ENCODE results near the gene TWIST2.
A peak's percentile ranks its signal among the peaks of the same experiment; 100 is the strongest.

The TWIST2 gene

DNA sequence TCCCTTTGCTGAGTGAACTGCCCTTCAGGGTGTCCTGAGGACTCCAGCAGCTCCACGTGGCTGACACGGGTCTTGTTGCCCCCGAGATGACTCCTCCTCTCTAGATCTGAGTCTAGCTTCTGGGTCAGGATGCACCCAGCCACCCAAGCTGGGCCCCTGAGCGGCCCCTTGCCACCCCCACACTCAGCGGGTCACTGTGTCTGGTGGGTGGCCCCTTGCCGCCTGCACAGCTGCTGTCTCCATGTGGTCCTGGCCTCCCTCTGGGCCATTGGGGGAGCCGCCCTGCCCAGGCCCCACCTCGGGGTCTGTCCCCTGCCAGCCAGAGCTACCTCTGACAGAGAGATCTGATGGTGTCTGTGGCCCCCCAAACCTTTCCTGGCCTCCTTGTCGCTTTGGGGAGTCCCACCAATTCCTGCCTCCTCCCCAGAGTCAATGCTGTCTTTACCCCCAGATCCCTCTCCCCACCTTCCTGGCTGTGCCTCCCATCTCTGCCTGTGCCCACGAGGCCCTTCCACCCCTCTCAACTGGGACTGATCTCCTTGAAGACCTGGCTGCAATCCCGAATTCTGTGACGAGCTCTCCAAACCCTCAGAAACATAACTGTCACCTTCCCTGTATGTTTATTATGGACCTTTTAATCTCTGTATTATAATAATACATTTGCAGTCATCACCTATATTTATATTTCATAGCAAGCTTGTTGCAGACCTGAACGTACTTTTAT, 46.5 kb downstream of the TWIST2 start:
- no peak overlapping the region for H3K4me3 Mint-ChIP-seq
- H3K4me1 Mint-ChIP-seq = peaks cover 46% of the 10 kb centered on the region
- peak overlapping the region in 2 of 3 experiments; percentile 16 to 74 for H3K27ac Mint-ChIP-seq
- H3K36me3 Mint-ChIP-seq (ENCODE audit: low read depth) = no peaks in the 10 kb centered on the region
- H3K27me3 Mint-ChIP-seq (ENCODE audit: low read depth) = peaks cover 5% of the 10 kb centered on the region
- TF ChIP-seq, protein P1, sequence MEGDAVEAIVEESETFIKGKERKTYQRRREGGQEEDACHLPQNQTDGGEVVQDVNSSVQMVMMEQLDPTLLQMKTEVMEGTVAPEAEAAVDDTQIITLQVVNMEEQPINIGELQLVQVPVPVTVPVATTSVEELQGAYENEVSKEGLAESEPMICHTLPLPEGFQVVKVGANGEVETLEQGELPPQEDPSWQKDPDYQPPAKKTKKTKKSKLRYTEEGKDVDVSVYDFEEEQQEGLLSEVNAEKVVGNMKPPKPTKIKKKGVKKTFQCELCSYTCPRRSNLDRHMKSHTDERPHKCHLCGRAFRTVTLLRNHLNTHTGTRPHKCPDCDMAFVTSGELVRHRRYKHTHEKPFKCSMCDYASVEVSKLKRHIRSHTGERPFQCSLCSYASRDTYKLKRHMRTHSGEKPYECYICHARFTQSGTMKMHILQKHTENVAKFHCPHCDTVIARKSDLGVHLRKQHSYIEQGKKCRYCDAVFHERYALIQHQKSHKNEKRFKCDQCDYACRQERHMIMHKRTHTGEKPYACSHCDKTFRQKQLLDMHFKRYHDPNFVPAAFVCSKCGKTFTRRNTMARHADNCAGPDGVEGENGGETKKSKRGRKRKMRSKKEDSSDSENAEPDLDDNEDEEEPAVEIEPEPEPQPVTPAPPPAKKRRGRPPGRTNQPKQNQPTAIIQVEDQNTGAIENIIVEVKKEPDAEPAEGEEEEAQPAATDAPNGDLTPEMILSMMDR (IDR thresholded peaks at IDR 0.05; ENCODE audit: unreplicated experiment in 3 of 3) = no peak
- no peaks in the 10 kb centered on the region for H3K9me3 Mint-ChIP-seq

DNA sequence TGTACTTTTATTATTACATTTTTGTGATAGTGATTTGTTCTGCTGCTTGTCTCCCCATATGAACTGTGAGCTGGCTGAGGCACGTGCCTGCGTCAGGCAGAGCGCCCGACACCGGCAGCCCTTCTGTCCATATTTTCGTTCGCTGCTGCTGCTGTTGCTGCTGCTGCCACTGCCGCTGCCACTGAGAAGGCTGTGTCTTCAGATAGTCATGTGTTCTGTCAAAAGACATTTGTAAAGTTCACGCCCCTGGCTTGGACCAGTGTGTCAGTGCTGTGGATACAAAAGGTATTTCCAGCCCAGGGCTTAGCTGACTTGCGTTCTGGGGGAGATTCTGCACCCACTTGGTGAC, 47.0 kb downstream of the TWIST2 start:
- Mint-ChIP-seq H3K27me3 (ENCODE audit: low read depth) (peaks cover 5% of the 10 kb centered on the region), H3K9me3 (no peaks in the 10 kb centered on the region), H3K4me3 (no peak overlapping the region), H3K36me3 (ENCODE audit: low read depth) (no peaks in the 10 kb centered on the region), H3K4me1 (peaks cover 50% of the 10 kb centered on the region), H3K27ac (peak overlapping the region in 2 of 3 experiments; percentile 16 to 74)
- TF ChIP-seq, protein P1 (IDR thresholded peaks at IDR 0.05; ENCODE audit: unreplicated experiment in 3 of 3) = no peak

DNA sequence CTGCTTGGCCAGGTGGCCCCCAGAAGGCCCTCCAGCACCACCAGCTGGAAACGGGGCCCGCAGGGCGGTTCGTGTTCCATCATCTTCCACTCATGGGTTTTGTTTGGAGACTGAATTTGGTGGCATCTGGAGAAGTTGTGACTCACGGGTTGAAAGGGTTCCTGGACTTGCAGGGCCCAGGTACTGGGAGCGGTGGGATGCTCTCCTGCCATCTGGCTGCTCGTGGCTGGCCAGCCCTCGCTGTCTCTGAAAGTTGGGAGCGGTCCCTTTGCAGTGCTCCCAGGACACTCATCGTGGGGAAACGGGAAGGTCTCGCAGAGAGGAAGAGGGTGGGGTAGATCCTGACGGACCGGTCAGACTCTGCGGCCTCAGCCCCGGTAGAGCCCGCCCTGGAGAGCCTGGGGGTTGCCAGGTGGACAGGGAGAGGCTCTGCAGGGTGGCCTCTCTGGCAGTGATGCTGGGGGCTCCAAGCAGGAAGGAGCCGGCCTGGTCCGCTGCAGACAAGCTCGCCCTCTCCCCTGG, 47.5 kb downstream of the TWIST2 start:
- Mint-ChIP-seq H3K4me1 (peaks cover 55% of the 10 kb centered on the region), H3K36me3 (ENCODE audit: low read depth) (no peaks in the 10 kb centered on the region), H3K4me3 (no peak overlapping the region), H3K9me3 (no peaks in the 10 kb centered on the region), H3K27ac (peak overlapping the region in 1 of 3 experiments; percentile 16), H3K27me3 (ENCODE audit: low read depth) (peaks cover 5% of the 10 kb centered on the region)
- TF ChIP-seq, protein P1 (IDR thresholded peaks at IDR 0.05; ENCODE audit: unreplicated experiment in 3 of 3) = no peak

DNA sequence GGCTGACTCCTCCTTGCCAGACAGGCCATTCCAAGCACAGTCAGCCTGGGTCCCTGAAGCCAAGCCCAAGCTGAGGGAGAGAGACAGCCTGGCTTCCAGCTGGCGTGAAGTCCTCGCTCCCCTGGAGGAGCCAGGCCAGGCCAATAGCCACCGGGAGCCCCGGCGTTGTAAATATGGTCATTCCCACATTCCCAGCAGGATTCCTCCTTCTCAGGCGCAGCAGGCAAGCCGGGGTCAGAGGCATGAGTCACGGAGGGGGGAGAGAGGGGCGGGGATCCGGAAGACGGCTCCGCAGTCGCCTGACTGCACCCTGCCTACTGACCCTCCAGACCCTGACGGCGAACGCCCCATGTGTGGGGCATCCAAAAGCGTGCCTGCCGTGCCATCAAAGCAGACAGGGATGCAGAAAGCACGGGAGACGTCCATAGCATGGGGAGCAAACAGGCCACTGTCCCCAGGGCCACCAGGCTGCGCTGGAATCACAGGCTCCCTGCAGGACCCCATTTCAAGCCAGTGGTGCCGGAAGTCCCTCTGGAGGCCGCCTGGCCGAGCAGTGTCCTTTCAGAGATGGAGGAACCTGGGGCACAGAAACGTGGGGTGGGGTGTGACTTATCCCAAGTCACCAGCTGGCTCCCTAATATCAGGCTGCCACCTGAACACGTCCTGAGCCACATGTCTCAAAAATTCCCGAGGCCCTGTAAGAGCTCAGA, 48.2 kb downstream of the TWIST2 start:
- Mint-ChIP-seq H3K27me3 (ENCODE audit: low read depth) (peaks cover 5% of the 10 kb centered on the region), H3K36me3 (ENCODE audit: low read depth) (no peaks in the 10 kb centered on the region), H3K4me1 (peaks cover 55% of the 10 kb centered on the region), H3K9me3 (no peaks in the 10 kb centered on the region), H3K27ac (peak overlapping the region in 2 of 3 experiments; percentile 16 to 39), H3K4me3 (no peak overlapping the region)
- TF ChIP-seq, protein P1 (IDR thresholded peaks at IDR 0.05; ENCODE audit: unreplicated experiment in 3 of 3) = no peak

DNA sequence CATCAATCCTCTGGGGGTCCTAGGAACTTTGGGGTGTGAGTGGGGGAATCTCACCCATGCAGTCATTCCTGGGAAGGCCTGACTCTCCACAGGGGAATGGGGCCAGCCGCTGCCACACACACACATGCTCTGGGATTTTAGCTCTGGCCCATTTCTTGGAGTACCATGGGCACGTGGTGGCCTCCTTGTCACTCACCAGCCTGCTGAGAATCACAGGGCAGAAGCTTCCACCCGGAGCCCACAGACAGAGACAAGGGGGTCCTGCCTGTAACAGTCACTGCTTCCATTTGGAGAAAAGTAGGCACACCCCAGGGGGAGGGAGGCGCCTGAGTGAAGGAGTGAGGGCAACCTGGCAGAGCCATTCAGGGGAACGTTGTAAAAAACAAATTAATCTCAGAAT, 48.8 kb downstream of the TWIST2 start:
- H3K9me3 Mint-ChIP-seq = no peaks in the 10 kb centered on the region
- no peak overlapping the region for H3K4me3 Mint-ChIP-seq
- peaks cover 53% of the 10 kb centered on the region for H3K4me1 Mint-ChIP-seq
- H3K36me3 Mint-ChIP-seq (ENCODE audit: low read depth) = no peaks in the 10 kb centered on the region
- H3K27me3 Mint-ChIP-seq (ENCODE audit: low read depth) = peaks cover 5% of the 10 kb centered on the region
- TF ChIP-seq, protein P1 (IDR thresholded peaks at IDR 0.05; ENCODE audit: unreplicated experiment in 3 of 3) = no peak
- peak overlapping the region in 2 of 3 experiments; percentile 21 to 49 for H3K27ac Mint-ChIP-seq
